Fibroblast of skin of scalp (primary cell): ENCODE data around the gene TMPRSS5.

Source experiments
- DNase-seq: peaks from one replicate; pipeline ENCODE4 v3.0.0-alpha.2; 2013

TMPRSS5 gene

GRCh38 chr11:113667801-113668200 lies 38.3 kb downstream of the TMPRSS5 start:
- DNase-seq: no peak

GRCh38 chr11:113666584-113666983 lies 39.5 kb downstream of the TMPRSS5 start:
- no peak for DNase-seq

- no peak for DNase-seq
Measured at GRCh38 chr11:113664981-113665710, 41.0 kb downstream of the TMPRSS5 start.

- DNase-seq: peak; percentile 56
Measured at GRCh38 chr11:113664069-113664980, 41.8 kb downstream of the TMPRSS5 start.

GRCh38 chr11:113663567-113663966 lies 42.5 kb downstream of the TMPRSS5 start:
- DNase-seq: no peak

- no peak for DNase-seq
Measured at GRCh38 chr11:113655771-113656170, 50.3 kb downstream of the TMPRSS5 start.

- DNase-seq: no peak
Measured at GRCh38 chr11:113651023-113651422, 55.1 kb downstream of the TMPRSS5 start.

- no peak for DNase-seq
Measured at GRCh38 chr11:113649311-113649710, 56.8 kb downstream of the TMPRSS5 start.

- no peak for DNase-seq
Measured at GRCh38 chr11:113647856-113648255, 58.3 kb downstream of the TMPRSS5 start.

- DNase-seq: no peak
Measured at GRCh38 chr11:113647108-113647507, 59.0 kb downstream of the TMPRSS5 start.

- no peak for DNase-seq
Measured at GRCh38 chr11:113645593-113646349, 60.3 kb downstream of the TMPRSS5 start.

GRCh38 chr11:113644605-113645004 lies 61.5 kb downstream of the TMPRSS5 start:
- no peak for DNase-seq

- no peak for DNase-seq
Measured at GRCh38 chr11:113643701-113644100, 62.4 kb downstream of the TMPRSS5 start.

- DNase-seq: no peak
Measured at GRCh38 chr11:113643006-113643585, 63.0 kb downstream of the TMPRSS5 start.

- no peak for DNase-seq
Measured at GRCh38 chr11:113642090-113642489, 64.0 kb downstream of the TMPRSS5 start.

GRCh38 chr11:113638376-113638775 lies 67.7 kb downstream of the TMPRSS5 start:
- no peak for DNase-seq

- DNase-seq: no peak
Measured at GRCh38 chr11:113637636-113638035, 68.5 kb downstream of the TMPRSS5 start.
